Calu3 (cell line): ENCODE data around the gene OR7C1. TPM values are rescaled to one million over a fixed set of nuclear protein-coding genes. Genes with fewer than 3 reads are reported as not detected.

Experiments used
- BruUV-seq: library from RNA; stranded (reverse); fragments of 400-500 nt; replicated peaks from 2 replicates; lab custom pipeline; 2021; lab: Mats Ljungman, UMichigan
- CTCF ChIA-PET: fragments of 300-600 bp; sonication (Branson Sonifier 250); formaldehyde crosslinking; loops from one replicate; lab custom pipeline; 2022; ENCODE audit warnings: antibody characterized with exemption; lab: Charles Lee
- DNase-seq: peaks from one replicate; pipeline ENCODE4 v3.0.0; 2022
- H3K27ac Mint-ChIP-seq: one replicate; pipeline ENCODE4 v1.8.0; 2022; ENCODE audit warnings: mixed read lengths; ENCODE audit not compliant: unreplicated experiment
- H3K27me3 Mint-ChIP-seq: one replicate; pipeline ENCODE4 v1.8.0; 2022; ENCODE audit warnings: mixed read lengths; ENCODE audit not compliant: unreplicated experiment
- H3K36me3 Mint-ChIP-seq: one replicate; pipeline ENCODE4 v1.8.0; 2022; ENCODE audit warnings: mild to moderate bottlenecking, moderate library complexity, mixed read lengths; ENCODE audit not compliant: insufficient read depth, unreplicated experiment
- H3K4me1 Mint-ChIP-seq: one replicate; pipeline ENCODE4 v1.8.0; 2022; ENCODE audit warnings: mild to moderate bottlenecking, low read depth, mixed read lengths; ENCODE audit not compliant: unreplicated experiment
- H3K4me3 Mint-ChIP-seq: one replicate; pipeline ENCODE4 v1.8.0; 2022; ENCODE audit warnings: mild to moderate bottlenecking, low read depth, moderate library complexity, mixed read lengths; ENCODE audit not compliant: unreplicated experiment
- H3K9me3 Mint-ChIP-seq: one replicate; pipeline ENCODE4 v1.8.0; 2022; ENCODE audit warnings: low read depth, mixed read lengths; ENCODE audit not compliant: unreplicated experiment
- intact Hi-C: fragments of 100-400 bp; cut with micrococcal nuclease; formaldehyde crosslinking; loops from one replicate; pipeline ENCODE4 v1.10.0; 2022; ENCODE audit not compliant: unreplicated experiment
- total RNA-seq: library from RNA; stranded (reverse); gene quantifications from 2 replicates; pipeline ENCODE4 v1.2.3, GENCODE V29; 2022
- TF ChIP-seq, protein P1 (sequence below): fragments of 200-600 bp; IDR thresholded peaks from one replicate; pipeline ENCODE4 v1.8.0; 2022; ENCODE audit warnings: antibody characterized with exemption; ENCODE audit not compliant: unreplicated experiment

OR7C1 gene
- total RNA-seq, 1 experiment from 2014 or later, result not detected

DNA sequence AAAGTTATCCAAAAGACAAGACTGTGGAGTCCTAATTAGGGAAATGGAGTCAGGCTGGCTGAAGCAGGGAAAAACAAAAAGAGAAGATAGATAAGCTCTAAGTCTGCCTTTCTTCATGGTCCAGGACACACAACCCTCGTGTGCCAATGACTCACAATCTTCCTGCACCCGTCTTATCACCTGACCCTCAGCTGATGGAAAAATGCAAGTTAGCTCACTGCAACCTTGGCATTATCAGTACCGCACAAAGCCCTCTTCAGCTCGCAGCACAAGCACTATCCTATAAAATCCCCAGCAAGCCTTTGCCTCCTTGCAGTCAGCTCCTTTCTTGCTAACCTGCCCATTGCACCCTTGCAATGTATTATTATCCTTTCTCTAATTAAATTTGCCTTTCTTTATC, 4.3 kb downstream of the OR7C1 start:
- H3K27ac Mint-ChIP-seq, result no peak overlapping the region
- no peaks in the 10 kb centered on the region for H3K36me3 Mint-ChIP-seq
- DNase-seq, result no peak
- H3K4me3 Mint-ChIP-seq, result no peak overlapping the region
- no peaks in the 10 kb centered on the region for H3K9me3 Mint-ChIP-seq
- peaks cover 72% of the 10 kb centered on the region for H3K27me3 Mint-ChIP-seq
- CTCF ChIA-PET, result no interaction called here
- BruUV-seq, result no TSS peak
- TF ChIP-seq, protein P1, sequence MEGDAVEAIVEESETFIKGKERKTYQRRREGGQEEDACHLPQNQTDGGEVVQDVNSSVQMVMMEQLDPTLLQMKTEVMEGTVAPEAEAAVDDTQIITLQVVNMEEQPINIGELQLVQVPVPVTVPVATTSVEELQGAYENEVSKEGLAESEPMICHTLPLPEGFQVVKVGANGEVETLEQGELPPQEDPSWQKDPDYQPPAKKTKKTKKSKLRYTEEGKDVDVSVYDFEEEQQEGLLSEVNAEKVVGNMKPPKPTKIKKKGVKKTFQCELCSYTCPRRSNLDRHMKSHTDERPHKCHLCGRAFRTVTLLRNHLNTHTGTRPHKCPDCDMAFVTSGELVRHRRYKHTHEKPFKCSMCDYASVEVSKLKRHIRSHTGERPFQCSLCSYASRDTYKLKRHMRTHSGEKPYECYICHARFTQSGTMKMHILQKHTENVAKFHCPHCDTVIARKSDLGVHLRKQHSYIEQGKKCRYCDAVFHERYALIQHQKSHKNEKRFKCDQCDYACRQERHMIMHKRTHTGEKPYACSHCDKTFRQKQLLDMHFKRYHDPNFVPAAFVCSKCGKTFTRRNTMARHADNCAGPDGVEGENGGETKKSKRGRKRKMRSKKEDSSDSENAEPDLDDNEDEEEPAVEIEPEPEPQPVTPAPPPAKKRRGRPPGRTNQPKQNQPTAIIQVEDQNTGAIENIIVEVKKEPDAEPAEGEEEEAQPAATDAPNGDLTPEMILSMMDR, result no peak
- no peaks in the 10 kb centered on the region for H3K4me1 Mint-ChIP-seq
- intact Hi-C loops, result no loop called here

- H3K4me3 Mint-ChIP-seq, result no peak overlapping the region
- H3K27me3 Mint-ChIP-seq, result peaks cover 68% of the 10 kb centered on the region
- H3K9me3 Mint-ChIP-seq, result no peaks in the 10 kb centered on the region
- intact Hi-C loops, result no loop called here
- TF ChIP-seq, protein P1, result no peak
- DNase-seq, result no peak
- H3K27ac Mint-ChIP-seq, result no peak overlapping the region
- no TSS peak for BruUV-seq
- CTCF ChIA-PET, result interaction anchor here (0.6 kb wide), 1 partner anchor 30 kb away, joined by 6 read pairs; no protein-coding TSS in a partner anchor
- no peaks in the 10 kb centered on the region for H3K36me3 Mint-ChIP-seq
- no peaks in the 10 kb centered on the region for H3K4me1 Mint-ChIP-seq
Measured at GRCh38 chr19:14826006-14826405, 9.0 kb downstream of the OR7C1 start.

DNA sequence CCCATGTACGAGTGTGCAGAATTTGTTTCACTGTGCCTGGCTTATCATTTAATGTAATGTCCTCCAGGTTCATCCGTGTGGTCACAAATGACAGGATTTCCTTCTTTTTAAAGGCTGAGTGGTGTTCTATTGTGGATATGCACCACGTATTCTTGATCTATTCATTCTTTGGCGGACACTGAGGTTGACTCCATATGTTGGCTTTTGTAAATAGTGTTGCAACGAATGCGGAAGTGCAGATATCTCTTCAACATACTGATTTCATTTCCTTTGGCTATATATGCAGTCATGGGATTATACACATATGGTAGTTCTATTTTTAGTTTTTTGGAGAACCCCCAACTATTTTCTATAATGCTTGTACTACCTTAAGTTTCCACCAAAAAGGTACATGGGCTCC, 13.0 kb downstream of the OR7C1 start:
- H3K27me3 Mint-ChIP-seq, result peaks cover 39% of the 10 kb centered on the region
- DNase-seq, result no peak
- no peak overlapping the region for H3K4me3 Mint-ChIP-seq
- H3K9me3 Mint-ChIP-seq, result no peaks in the 10 kb centered on the region
- H3K36me3 Mint-ChIP-seq, result no peaks in the 10 kb centered on the region
- intact Hi-C loops, result no loop called here
- no peaks in the 10 kb centered on the region for H3K4me1 Mint-ChIP-seq
- TF ChIP-seq, protein P1, result no peak
- H3K27ac Mint-ChIP-seq, result no peak overlapping the region
- BruUV-seq, result no TSS peak
- CTCF ChIA-PET, result no interaction called here

GRCh38 chr19:14818588-14818987, 16.4 kb downstream of the OR7C1 start:
- no TSS peak for BruUV-seq
- H3K4me3 Mint-ChIP-seq, result no peak overlapping the region
- H3K9me3 Mint-ChIP-seq, result no peaks in the 10 kb centered on the region
- no peaks in the 10 kb centered on the region for H3K4me1 Mint-ChIP-seq
- no peaks in the 10 kb centered on the region for H3K36me3 Mint-ChIP-seq
- CTCF ChIA-PET, result no interaction called here
- H3K27ac Mint-ChIP-seq, result no peak overlapping the region
- intact Hi-C loops, result no loop called here
- DNase-seq, result no peak
- TF ChIP-seq, protein P1, result no peak
- H3K27me3 Mint-ChIP-seq, result peaks cover 25% of the 10 kb centered on the region
